ENCODE data around the gene RBM12. TPM values are rescaled to one million over a fixed set of nuclear protein-coding genes. Genes with fewer than 3 reads are reported as not detected.
A peak's percentile ranks its signal among the peaks of the same experiment; 100 is the strongest.

The RBM12 gene
- total RNA-seq, 1 experiment from 2014 or later = 125 TPM

GRCh38 chr20:35700625-35701148 lies 36.0 kb upstream of the RBM12 start:
- Mint-ChIP-seq H3K4me1 (peaks cover 19% of the 10 kb centered on the region), H3K36me3 (peaks cover 33% of the 10 kb centered on the region), H3K4me3 (peak overlapping the region; percentile 93), H3K9me3 (no peaks in the 10 kb centered on the region), H3K27me3 (ENCODE audit: low read depth) (no peaks in the 10 kb centered on the region), H3K27ac (0 out of 2 replicates have a peak overlapping the region, but pooled peaks have one; percentile 14)
- ChIA-PET POLR2A (interaction anchor here (1.6 kb wide), 1 partner anchor 41 kb away, joined by 4 read pairs; the partner anchor contains the start of gene RBM39), CTCF (interaction anchor here (0.8 to 1.2 kb wide), 2 partner anchors 82 to 254 kb away, joined by 3 to 4 read pairs; partner anchors contain the start of gene SCAND1)
- ATAC-seq (no peak), DNase-seq (ENCODE audit: low spot score) (no peak)
- no peak for TF ChIP-seq E2F1 (CRISPR knock-in tag; IDR thresholded peaks at IDR 0.05)
- peak; percentile 60; the same call in 1 of the 2 replicates for TF ChIP-seq ZNF532 (CRISPR knock-in tag; IDR thresholded peaks at IDR 0.05; ENCODE audit: borderline replicate concordance)
- no peak for TF ChIP-seq GRHL2 (CRISPR knock-in tag; IDR thresholded peaks at IDR 0.05; ENCODE audit: insufficient replicate concordance, severe bottlenecking)
- peak; percentile 25 for TF ChIP-seq GABPB1 (CRISPR knock-in tag; IDR thresholded peaks at IDR 0.05)
- no peak for TF ChIP-seq ZNF263 (CRISPR knock-in tag; IDR thresholded peaks at IDR 0.05; ENCODE audit: low read depth)
- TF ChIP-seq ZNF425 (CRISPR knock-in tag; conservative IDR thresholded peaks at IDR 0.05) = 0 out of 2 replicates have a peak, but pooled peaks have one; percentile 43

GRCh38 chr20:35699957-35700624 lies 35.4 kb upstream of the RBM12 start:
- CTCF ChIA-PET = interaction anchor here (0.8 to 1.2 kb wide), 3 partner anchors 42 to 255 kb away, joined by 3 to 4 read pairs (median 3); partner anchors contain the start of genes RBM39 and SCAND1
- peak overlapping the region; percentile 93 for H3K4me3 Mint-ChIP-seq
- TF ChIP-seq ZNF416 (CRISPR knock-in tag; IDR thresholded peaks at IDR 0.05) = no peak
- TF ChIP-seq HMGA2 (CRISPR knock-in tag; IDR thresholded peaks at IDR 0.05) = no peak
- TF ChIP-seq NFE2L1 (CRISPR knock-in tag; IDR thresholded peaks at IDR 0.05) = no peak
- TF ChIP-seq ETV6 (CRISPR knock-in tag; IDR thresholded peaks at IDR 0.05) = no peak
- no peak for TF ChIP-seq E2F4 (CRISPR knock-in tag; IDR thresholded peaks at IDR 0.05; ENCODE audit: borderline replicate concordance, low read depth)
- no peak for TF ChIP-seq ZNF425 (CRISPR knock-in tag; conservative IDR thresholded peaks at IDR 0.05)
- no peak for TF ChIP-seq USF1 (CRISPR knock-in tag; IDR thresholded peaks at IDR 0.05)
- no peak for TF ChIP-seq PRDM15 (CRISPR knock-in tag; IDR thresholded peaks at IDR 0.05)
- no peak for TF ChIP-seq ZNF396 (CRISPR knock-in tag; IDR thresholded peaks at IDR 0.05; ENCODE audit: borderline replicate concordance)
- no peak for TF ChIP-seq TCF7 (CRISPR knock-in tag; IDR thresholded peaks at IDR 0.05; ENCODE audit: low read depth)
- TF ChIP-seq ZNF263 (CRISPR knock-in tag; IDR thresholded peaks at IDR 0.05; ENCODE audit: low read depth) = no peak
- TF ChIP-seq ZBTB21 (CRISPR knock-in tag; IDR thresholded peaks at IDR 0.05; ENCODE audit: borderline replicate concordance) = no peak

More at GRCh38 chr20:35699957-35700624, 35.4 kb upstream of the RBM12 start:
- Mint-ChIP-seq H3K4me1 (peaks cover 19% of the 10 kb centered on the region), H3K27ac (peak overlapping the region; percentile 96), H3K27me3 (ENCODE audit: low read depth) (no peaks in the 10 kb centered on the region), H3K36me3 (peaks cover 32% of the 10 kb centered on the region), H3K9me3 (no peaks in the 10 kb centered on the region)
- ATAC-seq = no peak
- POLR2A ChIA-PET = interaction anchor here (1.1 to 1.7 kb wide), 4 partner anchors 42 to 254 kb away, joined by 4 to 6 read pairs (median 4); partner anchors contain the start of genes RBM39 and SCAND1
- no peak for DNase-seq (ENCODE audit: low spot score)
